Measurements from ENCODE around the gene HIC2.
"Not testable (repeated sequence)": the region's sequence is repeated elsewhere in the genome, so short reads cannot be mapped to it uniquely, and the experiment has no call there.

GRCh38 chr22:21390013-21390412 lies 27.2 kb upstream of the HIC2 start:
- TF ChIP-seq POLR2A, CTCF (IDR thresholded peaks at IDR 0.05): not testable (repeated sequence)

Data from uterus (tissue), 2 donors.